PFSK-1 (cell line): ENCODE results near the gene TMEM163.

ENCODE experiments used
- POLR2AphosphoS5 ChIP-seq: IDR thresholded peaks from 2 replicates; pipeline ENCODE4 v1.6.1; 2012; ENCODE audit warnings: low read depth, mild to moderate bottlenecking, control low read depth, low read length, moderate library complexity
- SIN3A ChIP-seq: IDR thresholded peaks from 2 replicates; pipeline ENCODE4 v1.6.1; 2012; ENCODE audit warnings: mild to moderate bottlenecking, low read length, moderate library complexity, borderline replicate concordance; ENCODE audit not compliant: insufficient read depth
- TF ChIP-seq, protein P1 (sequence below), 2 experiments: IDR thresholded peaks; 2 replicates each; pipeline versions ENCODE4 v1.6.1 to v1.8.0; 2011 to 2012; ENCODE audit warnings: low read depth in 2 of 2, low read length in 2 of 2, control low read depth in 1 of 2, inconsistent platforms in 1 of 2, mild to moderate bottlenecking in 1 of 2, moderate library complexity in 1 of 2; ENCODE audit not compliant: insufficient read depth in 1 of 2

DNA sequence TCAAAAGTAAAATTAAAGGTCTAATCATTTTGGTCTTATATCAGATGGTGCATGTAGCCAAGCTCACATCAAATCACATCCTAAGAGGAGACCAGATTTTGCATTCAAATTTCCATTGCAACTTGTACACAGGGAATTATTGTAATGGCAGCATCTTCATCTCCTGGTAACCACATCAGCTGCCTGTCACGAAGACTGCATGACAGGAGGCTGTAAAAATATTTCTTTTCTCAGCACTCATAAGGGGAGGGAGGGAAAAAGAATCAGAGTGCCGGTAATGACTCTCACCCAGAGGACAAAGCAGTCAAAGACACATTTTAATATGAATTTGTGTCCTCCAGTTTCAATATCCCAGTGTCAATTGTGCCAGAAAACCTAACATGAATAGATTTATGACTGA is 216.7 kb downstream of the TMEM163 start:
- no peak for TF ChIP-seq SIN3A
- TF ChIP-seq POLR2AphosphoS5, result no peak
- TF ChIP-seq, protein P1, sequence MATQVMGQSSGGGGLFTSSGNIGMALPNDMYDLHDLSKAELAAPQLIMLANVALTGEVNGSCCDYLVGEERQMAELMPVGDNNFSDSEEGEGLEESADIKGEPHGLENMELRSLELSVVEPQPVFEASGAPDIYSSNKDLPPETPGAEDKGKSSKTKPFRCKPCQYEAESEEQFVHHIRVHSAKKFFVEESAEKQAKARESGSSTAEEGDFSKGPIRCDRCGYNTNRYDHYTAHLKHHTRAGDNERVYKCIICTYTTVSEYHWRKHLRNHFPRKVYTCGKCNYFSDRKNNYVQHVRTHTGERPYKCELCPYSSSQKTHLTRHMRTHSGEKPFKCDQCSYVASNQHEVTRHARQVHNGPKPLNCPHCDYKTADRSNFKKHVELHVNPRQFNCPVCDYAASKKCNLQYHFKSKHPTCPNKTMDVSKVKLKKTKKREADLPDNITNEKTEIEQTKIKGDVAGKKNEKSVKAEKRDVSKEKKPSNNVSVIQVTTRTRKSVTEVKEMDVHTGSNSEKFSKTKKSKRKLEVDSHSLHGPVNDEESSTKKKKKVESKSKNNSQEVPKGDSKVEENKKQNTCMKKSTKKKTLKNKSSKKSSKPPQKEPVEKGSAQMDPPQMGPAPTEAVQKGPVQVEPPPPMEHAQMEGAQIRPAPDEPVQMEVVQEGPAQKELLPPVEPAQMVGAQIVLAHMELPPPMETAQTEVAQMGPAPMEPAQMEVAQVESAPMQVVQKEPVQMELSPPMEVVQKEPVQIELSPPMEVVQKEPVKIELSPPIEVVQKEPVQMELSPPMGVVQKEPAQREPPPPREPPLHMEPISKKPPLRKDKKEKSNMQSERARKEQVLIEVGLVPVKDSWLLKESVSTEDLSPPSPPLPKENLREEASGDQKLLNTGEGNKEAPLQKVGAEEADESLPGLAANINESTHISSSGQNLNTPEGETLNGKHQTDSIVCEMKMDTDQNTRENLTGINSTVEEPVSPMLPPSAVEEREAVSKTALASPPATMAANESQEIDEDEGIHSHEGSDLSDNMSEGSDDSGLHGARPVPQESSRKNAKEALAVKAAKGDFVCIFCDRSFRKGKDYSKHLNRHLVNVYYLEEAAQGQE (IDR thresholded peaks at IDR 0.05; ENCODE audit: insufficient read depth in 1 of 2, low read depth in 2 of 2, low read length in 2 of 2), result no peak
